Pons (tissue), 1 donor: ENCODE results near the gene MUC5B.
"Not testable (repeated sequence)": the region's sequence is repeated elsewhere in the genome, so short reads cannot be mapped to it uniquely, and the experiment has no call there.

Experiments
- DNase-seq: peaks from one replicate; pipeline ENCODE4 v3.0.0-alpha.2; 2016; ENCODE audit warnings: low spot score

The MUC5B gene

DNA sequence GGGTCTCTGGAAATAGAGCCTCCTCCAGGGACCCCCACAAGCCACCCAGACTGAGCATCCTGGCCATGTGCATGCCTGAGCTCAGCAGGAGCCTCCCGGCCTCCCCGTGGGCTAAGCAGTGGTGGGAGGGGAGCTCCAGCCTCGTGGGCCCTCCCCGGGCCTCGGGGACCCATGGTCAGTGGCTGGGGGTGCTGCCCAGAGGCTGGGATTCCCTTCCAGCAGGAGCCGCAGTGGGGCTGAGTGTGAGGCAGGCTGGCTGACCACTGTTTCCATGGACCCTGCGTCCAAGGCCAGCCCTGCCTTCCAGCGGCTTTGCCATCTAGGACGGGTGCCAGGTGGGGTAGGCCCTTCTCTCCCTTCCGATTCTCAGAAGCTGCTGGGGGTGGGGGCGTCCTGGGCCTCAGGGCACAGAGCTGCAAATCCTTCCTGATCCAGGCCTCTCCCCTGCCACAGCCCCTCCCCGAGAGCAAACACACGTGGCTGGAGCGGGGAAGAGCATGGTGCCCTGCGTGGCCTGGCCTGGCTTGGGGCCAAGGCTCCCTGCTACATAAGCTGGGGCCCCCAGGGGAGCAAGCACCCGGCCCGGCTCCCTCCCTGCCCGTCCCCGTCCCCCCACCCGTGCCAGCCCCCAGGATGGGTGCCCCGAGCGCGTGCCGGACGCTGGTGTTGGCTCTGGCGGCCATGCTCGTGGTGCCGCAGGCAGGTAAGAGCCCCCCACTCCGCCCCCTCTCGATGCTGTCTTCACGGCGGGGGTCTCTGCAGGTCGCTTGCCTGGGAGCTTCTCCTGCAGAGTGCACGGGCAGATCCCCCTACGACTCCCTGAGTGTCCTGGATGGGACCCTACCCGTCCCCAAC is at the start of gene MUC5B:
Gene MUC5B (plus strand): TSS at position 576 of the 855 bp plus-strand sequence. CDS start 58 bp downstream, at position 634.
- no peak for DNase-seq

- DNase-seq = not testable (repeated sequence)
Observed at GRCh38 chr11:1173396-1173795, 49.5 kb upstream of the MUC5B start.

- no peak for DNase-seq
Observed at GRCh38 chr11:1174441-1175370, 48.2 kb upstream of the MUC5B start.

GRCh38 chr11:1175461-1176223 is 47.2 kb upstream of the MUC5B start:
- no peak for DNase-seq

GRCh38 chr11:1176224-1177019 is 46.4 kb upstream of the MUC5B start:
- no peak for DNase-seq

GRCh38 chr11:1177020-1177770 is 45.7 kb upstream of the MUC5B start:
- no peak for DNase-seq

DNA sequence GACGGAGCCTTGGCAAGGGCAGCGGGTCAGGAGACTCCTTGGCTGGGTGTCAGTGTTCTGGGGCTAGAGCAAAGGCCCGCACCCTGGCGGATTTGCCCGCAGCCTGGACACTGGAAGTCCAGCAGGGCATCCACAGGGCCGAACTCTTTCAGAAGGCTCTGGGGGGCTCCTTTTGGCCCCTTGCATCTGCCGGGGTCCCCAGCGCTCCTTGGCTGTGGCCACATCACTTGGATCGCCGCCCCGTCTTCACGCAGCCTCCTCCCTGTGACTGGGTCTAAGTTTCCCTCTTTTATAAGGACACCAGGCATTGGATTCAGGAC is 45.1 kb upstream of the MUC5B start:
- no peak for DNase-seq

- DNase-seq = no peak
Observed at GRCh38 chr11:1178201-1178885, 44.5 kb upstream of the MUC5B start.

DNA sequence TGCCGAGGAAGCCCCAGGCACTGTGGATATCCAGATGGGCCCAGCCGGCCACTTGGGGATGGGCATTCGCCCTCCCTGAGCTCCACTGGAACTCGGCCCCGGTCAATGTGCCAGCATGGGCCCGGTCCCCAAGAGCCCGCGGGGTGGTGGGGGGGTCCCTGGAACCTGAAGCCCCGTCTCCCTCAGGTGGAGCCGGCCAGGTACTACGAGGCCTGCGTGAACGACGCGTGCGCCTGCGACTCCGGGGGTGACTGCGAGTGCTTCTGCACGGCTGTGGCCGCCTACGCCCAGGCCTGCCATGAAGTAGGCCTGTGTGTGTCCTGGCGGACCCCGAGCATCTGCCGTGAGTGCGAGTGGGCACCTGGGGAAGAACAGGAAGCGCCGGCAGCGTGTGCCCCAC is 44.0 kb upstream of the MUC5B start:
- no peak for DNase-seq

DNA sequence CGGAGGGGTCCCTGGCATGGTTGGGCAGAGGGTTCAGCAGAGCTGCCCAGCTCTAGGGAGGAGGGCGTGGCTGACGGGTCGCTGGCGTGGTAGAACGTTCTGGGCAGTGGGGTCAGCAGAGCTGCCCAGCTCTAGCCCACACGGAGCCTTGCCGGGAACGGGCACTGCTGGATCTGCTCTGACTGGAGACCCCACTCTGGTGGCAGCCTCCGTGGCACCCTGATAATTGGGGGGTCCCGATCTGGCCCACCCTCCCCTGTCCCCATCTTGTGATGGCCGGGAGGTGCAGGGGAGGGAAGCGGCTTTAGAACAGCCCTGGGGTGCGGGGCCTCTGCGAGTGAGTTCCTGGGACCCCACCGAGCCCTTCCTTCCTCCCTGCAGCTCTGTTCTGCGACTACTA is 43.2 kb upstream of the MUC5B start:
- DNase-seq = no peak

DNA sequence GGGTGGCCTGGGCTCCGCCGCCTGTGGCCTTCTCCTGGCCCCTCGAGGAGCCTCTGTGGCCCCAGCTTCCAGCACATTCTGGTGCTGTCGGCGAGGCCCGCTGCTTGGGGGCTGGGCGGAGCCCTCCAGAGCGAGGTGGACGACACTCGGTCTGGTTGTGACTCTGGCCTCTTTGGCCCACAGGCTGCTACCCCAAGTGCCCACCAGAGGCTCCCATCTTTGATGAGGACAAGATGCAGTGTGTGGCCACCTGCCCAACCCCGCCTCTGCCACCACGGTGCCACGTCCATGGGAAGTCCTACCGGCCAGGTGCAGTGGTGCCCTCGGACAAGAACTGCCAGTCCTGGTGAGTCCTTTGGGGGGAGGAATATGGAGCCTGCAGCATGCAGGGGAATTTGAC is 42.7 kb upstream of the MUC5B start:
- DNase-seq = no peak

DNA sequence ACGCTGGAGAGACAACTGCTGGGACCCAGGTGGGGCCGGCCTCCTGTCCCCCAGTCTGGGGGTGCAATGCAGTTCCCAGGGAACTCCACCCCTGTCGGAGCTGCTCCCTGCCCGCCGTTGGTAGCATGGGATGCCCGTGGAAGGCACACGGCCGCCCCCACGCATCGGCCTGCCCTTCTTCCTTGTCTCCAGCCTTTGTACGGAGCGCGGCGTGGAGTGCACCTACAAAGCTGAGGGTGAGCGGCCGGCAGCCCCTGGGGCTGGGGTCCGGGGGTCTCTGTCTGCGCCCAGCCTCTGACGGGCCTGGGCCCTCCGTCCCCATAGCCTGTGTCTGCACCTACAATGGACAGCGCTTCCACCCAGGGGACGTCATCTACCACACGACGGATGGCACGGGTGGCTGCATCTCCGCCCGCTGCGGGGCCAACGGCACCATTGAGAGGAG is 41.9 kb upstream of the MUC5B start:
- no peak for DNase-seq

DNA sequence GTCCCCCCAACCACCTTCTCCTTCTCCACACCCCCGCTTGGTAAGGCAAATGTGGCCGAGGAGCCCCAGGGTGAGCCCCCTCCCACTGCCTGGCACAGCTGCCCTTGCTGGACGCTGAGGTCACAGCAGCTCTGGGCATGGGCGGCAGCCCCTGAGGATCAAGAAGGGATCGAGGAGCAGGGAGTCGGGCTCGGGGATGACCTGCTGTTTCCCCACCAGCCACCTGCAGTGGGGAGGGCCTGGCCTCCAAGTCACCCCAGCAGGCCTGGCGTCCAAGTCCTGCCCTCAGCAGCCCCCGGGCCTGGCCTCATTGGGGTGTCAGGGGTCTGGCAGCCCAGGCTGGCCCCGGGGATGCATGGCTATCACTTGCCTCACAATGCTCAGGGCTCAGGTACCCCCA is 41.4 kb upstream of the MUC5B start:
- DNase-seq = no peak

GRCh38 chr11:1181853-1182535 is 40.9 kb upstream of the MUC5B start:
- DNase-seq = no peak

DNA sequence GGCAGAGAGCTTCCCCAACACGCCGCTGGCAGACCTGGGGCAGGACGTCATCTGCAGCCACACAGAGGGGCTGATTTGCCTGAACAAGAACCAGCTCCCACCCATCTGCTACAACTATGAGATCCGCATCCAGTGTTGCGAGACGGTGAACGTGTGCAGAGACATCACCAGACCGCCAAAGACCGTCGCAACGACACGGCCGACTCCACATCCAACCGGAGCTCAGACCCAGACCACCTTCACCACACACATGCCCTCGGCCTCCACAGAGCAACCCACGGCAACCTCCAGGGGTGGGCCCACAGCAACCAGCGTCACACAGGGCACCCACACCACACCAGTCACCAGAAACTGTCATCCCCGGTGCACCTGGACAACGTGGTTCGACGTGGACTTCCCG is 38.7 kb upstream of the MUC5B start:
- DNase-seq = not testable (repeated sequence)

DNA sequence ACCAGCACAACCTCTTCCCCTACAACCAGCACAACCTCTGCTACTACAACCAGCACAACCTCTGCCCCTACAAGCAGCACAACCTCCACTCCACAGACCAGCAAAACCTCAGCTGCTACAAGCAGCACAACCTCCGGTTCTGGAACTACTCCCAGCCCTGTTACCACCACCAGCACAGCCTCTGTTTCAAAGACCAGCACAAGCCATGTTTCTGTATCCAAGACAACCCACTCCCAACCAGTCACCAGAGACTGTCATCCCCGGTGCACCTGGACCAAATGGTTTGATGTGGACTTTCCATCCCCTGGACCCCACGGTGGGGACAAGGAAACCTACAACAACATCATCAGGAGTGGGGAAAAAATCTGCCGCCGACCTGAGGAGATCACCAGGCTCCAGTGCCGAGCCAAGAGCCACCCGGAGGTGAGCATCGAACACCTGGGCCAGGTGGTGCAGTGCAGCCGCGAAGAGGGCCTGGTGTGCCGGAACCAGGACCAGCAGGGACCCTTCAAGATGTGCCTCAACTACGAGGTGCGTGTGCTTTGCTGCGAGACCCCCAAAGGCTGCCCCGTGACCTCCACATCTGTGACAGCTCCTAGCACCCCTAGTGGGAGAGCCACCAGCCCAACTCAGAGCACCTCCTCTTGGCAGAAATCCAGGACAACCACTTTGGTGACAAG is 34.3 kb upstream of the MUC5B start:
- not testable (repeated sequence) for DNase-seq

DNA sequence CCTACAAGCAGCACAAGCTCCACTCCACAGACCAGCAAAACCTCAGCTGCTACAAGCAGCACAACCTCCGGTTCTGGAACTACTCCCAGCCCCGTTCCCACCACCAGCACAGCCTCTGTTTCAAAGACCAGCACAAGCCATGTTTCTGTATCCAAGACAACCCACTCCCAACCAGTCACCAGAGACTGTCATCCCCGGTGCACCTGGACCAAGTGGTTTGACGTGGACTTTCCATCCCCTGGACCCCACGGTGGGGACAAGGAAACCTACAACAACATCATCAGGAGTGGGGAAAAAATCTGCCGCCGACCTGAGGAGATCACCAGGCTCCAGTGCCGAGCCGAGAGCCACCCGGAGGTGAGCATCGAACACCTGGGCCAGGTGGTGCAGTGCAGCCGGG is 33.0 kb upstream of the MUC5B start:
- not testable (repeated sequence) for DNase-seq

DNA sequence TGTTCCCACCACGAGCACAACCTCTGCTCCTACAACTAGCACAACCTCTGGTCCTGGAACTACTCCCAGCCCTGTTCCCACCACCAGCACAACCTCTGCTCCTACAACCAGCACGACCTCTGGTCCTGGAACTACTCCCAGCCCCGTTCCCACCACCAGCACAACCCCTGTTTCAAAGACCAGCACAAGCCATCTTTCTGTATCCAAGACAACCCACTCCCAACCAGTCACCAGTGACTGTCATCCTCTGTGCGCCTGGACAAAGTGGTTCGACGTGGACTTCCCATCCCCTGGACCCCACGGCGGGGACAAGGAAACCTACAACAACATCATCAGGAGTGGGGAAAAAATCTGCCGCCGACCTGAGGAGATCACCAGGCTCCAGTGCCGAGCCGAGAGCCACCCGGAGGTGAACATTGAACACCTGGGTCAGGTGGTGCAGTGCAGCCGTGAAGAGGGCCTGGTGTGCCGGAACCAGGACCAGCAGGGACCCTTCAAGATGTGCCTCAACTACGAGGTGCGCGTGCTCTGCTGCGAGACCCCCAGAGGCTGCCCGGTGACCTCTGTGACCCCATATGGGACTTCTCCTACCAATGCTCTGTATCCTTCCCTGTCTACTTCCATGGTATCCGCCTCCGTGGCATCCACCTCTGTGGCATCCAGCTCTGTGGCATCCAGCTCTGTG is 30.9 kb upstream of the MUC5B start:
- DNase-seq = not testable (repeated sequence)
